GM12891 (cell line): ENCODE data around the gene PTGR1.

ENCODE experiments used
- POLR2A ChIP-seq: IDR thresholded peaks from 2 replicates; pipeline ENCODE4 v1.6.1; 2011; ENCODE audit warnings: low read depth, low read length, control low read depth
- POLR2AphosphoS5 ChIP-seq: IDR thresholded peaks from 2 replicates; pipeline ENCODE4 v1.6.1; 2011; ENCODE audit warnings: low read depth, low read length, control low read depth
- POU2F2 ChIP-seq: IDR thresholded peaks from 2 replicates; pipeline ENCODE4 v1.6.1; 2011; ENCODE audit warnings: low read depth, mild to moderate bottlenecking, control low read depth, low read length, moderate library complexity
- SPI1 ChIP-seq: IDR thresholded peaks from 2 replicates; pipeline ENCODE4 v1.6.1; 2011; ENCODE audit warnings: low read depth, low read length, control low read depth
- TAF1 ChIP-seq: IDR thresholded peaks from 2 replicates; pipeline ENCODE4 v1.6.1; 2011; ENCODE audit warnings: low read depth, low read length, control low read depth

DNA sequence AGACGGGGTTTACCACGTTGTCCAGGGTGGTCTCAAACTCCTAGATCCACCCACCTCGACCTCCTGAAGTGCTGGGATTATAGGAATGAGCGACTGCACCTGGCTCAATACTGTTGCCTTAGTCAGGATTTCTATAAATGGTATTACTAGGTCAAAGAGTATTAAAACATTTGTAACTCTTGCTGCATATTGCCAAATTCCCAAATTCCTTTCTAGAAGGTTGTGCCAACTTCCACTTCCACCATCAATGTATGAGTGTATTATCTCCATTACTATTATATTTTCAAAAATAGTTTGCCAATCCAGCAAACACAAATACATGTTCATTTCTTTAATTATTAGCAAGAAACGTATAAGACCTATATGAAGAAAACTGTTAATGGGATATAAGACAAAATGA is 10.6 kb downstream of the PTGR1 start:
- TF ChIP-seq TAF1 (no peak), POLR2A (no peak), POLR2AphosphoS5 (no peak), SPI1 (no peak), POU2F2 (no peak)
